RPMI8226 (cell line): ENCODE data around the gene CD274.
"Not testable (repeated sequence)": the region's sequence is repeated elsewhere in the genome, so short reads cannot be mapped to it uniquely, and the experiment has no call there.

ENCODE experiments used
- DNase-seq: peaks from one replicate; pipeline ENCODE4 v3.0.0-alpha.2; 2015

Gene CD274

DNA sequence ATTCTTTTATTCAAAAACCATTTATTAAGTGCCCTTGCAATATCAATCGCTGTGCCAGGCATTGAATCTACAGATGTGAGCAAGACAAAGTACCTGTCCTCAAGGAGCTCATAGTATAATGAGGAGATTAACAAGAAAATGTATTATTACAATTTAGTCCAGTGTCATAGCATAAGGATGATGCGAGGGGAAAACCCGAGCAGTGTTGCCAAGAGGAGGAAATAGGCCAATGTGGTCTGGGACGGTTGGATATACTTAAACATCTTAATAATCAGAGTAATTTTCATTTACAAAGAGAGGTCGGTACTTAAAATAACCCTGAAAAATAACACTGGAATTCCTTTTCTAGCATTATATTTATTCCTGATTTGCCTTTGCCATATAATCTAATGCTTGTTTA lies 18.5 kb downstream of the CD274 start:
- no peak for DNase-seq

- no peak for DNase-seq
Observed at GRCh38 chr9:5470122-5470521, 19.8 kb downstream of the CD274 start.

DNA sequence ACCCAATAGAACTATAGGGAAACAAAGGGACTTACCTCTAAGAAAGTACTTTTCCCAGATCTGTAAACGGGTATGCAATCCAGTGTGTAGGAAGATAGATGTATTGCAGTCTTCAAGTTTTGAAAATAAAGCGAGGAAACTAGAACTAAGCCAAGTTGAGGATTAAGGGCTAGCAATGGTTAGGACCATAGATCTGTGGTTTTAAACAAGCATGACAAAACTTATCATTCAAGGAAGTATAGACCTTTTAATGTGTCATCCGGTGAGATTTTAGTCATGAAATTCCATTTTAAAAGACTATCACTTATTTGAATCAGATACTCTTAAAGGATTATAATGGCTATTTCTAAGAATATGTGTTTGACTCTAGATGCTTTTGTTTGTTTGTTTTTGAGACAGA lies 20.5 kb downstream of the CD274 start:
- DNase-seq = no peak

DNA sequence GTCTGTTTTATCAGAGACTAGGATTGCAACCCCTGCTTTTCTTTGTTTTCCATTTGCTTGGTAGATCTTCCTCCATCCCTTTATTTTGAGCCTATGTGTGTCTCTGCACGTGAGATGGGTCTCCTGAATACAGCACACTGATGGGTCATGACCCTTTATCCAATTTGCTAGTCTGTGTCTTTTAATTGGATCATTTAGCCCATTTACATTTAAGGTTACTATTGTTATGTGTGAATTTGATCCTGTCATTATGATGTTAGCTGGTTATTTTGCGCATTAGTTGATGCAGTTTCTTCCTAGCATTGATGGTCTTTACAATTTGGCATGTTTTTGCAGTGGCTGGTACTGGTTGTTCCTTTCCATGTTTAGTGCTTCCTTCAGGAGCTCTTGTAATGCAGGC lies 25.3 kb downstream of the CD274 start:
- not testable (repeated sequence) for DNase-seq

DNA sequence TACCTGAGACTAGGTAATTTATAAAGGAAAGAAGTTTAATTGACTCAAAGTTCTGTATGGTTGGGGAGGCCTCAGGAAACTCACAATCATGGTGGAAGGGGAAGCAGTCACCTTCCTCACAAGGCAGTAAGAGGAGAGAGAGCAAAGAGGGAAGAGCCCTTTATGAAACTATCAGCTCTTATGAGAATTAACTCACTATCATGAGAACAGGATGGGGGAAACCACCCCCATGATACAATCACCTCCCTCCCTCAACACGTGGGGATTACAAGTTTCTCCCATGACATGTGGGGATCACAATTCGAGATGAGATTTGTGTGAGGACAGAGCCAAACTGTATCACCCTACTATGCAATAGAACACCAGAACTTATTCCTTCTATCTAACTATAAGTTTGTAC lies 27.9 kb downstream of the CD274 start:
- no peak for DNase-seq

DNA sequence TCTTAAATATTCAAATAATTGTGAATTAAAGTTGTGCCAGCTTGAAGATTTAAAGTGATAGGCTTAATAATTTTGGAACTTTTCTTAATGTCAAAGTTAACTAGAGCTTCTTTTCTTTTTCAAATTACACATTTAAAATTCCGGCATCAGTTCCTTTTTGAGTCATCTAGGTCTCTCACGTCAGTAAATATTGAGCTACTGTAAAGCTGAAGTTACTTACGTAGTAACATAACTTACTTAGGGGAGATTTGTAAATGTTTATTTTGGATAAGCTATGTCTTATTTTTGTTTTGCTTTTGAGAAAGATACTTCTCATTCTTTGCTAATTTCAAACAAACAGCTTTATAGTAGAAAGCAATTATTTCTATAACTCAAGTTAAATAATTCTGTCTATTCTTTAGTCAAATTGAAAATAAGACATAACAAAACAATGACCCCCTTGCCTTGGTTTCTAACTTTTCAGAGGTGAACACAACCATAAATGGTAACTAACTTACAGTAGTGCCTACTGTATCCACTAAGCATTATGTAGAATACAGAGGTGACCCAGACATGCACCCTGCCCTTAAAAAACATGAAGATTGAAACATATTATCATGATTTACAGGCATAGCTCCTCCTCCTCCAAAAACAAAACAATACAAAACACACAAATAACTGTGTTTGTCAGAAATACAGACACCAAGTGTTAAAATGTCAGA lies 29.8 kb downstream of the CD274 start:
- DNase-seq = no peak

- no peak for DNase-seq
Observed at GRCh38 chr9:5480919-5481318, 30.6 kb downstream of the CD274 start.

DNA sequence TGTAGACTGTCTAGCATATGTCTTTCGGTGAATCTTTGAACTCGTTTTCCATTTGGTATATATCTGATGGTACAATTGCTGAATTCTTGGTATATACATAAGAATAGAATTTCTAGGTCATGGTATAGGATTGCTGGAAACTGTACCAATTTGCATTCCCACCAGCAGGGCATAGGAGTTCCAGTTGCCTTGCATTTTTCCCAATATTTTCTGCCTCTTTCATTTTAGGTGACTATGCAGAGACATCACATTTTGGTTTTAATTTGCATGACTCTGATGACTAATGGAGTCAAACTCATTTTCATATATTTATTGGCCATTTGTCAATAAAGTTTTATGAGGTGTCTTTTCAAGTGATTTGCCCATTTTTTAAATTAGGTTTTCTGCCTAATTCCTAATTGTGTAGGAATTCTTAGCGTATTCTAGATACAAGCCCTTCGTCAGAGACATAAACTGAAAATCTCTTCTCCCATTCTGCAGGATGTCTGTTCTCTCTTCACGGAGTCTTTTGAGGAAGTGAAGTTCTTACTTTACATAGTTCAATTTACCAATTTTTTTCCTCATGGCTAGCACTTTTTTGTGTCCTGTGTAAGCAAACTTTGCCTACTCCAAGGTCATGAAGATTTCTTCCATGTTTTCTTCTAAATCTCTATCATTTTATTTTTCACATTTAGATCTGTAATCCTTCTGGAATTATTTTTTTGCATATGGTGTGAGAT lies 31.1 kb downstream of the CD274 start:
- DNase-seq = no peak

DNA sequence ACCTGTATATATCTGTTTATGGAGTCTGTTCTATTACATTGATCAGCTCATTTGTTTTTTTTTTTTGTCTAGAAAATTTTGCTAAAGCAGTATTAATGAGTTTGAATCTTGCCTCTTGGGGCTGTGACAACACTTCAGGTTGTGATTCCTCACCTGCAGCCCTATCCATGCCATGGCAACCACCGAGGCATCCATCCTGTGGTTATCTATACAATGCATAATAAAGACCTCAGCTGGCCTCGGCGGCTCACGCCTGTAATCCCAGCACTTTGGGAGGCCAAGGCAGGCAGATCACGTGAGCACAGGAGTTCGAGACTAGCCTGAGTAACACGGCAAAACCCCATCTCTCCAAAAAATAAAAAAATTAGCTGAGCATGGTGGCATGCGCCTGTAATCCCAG lies 31.9 kb downstream of the CD274 start:
- DNase-seq = no peak

DNA sequence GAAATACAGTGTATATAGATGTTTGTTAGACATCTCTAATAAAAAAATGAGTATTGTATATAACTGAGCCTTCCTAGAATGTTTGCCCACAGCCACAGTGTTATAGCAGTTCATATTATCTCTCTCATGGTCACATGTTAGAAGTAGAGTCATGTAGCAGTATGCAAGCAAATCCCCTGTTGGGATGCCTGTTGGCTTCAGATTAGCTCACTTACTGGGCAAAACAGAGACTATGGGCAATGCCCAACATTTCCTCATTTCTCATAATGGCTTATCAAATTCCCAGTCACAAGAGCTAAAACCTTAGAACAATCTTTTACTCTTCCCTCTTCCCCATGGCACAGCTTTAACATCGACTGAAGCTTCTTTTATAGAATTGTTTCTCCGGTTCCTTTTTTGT lies 33.0 kb downstream of the CD274 start:
- no peak for DNase-seq

DNA sequence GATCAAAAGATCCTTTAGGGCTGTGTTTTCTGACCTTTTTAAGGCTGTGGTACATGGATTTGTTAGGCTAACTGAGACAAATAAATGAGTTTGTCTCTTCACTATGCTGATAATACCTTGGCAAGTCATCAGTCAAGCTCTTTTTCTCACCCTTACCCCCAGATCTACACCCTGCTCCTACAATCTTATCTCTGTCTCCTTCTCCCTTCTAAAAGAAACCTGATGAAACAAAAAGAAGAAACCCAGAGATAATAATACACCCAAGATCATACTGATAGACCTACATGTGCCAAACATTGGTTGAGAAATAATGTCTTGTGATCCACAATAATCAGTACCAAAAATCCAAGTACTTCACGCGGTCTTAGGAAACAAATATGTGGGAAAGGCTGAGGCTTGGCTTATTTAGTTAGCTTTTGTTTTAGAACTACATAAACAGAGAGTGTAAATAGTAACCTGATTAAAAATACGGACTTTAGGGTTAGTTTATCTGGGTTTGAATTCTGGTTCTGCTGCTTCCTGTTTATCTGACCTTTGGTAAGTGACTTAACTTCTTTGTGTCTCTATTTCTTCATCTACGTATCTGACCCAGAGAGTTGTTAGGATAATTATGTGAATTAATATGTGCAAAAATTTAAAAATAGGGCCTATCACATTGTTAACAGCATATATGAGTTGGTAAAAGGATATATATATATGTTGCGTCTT lies 35.2 kb downstream of the CD274 start:
- no peak for DNase-seq

- DNase-seq = no peak
Observed at GRCh38 chr9:5486988-5487387, 36.6 kb downstream of the CD274 start.

DNA sequence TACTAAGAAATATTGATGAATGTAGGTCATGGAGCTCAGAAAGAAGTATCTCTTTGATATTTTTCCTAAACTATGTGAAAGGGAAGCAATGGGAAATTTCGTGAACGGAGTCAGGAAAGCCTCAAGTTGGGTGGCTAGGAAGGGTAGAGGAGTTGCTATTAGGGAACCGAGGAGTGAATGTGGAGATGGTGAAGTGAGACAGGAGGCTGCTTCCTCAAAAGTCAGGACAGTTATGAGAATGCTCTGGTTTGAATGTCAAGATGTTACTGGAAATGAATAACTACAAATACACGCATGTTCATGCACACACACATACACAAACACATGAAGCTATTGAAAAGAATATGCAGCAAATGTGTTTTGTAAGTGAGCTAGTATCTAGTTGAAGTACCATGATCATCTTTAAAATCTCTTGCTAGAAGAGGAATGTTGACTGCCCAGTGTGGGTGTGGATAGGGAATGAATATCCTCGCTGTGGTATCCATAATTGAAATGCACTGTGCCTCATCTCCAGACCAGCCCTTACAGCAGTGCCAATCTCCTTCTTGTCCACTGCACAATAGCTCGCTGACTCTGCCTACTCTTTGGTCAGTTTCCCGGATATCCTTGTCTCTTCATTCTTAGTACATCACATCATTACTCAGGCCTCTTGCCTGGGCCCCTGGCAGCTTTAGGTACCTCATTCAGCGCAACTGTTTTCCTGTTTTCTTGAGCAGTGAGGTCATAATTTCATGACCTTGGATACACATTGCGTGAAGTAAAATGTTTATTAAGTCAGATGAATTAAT lies 38.1 kb downstream of the CD274 start:
- DNase-seq = no peak

DNA sequence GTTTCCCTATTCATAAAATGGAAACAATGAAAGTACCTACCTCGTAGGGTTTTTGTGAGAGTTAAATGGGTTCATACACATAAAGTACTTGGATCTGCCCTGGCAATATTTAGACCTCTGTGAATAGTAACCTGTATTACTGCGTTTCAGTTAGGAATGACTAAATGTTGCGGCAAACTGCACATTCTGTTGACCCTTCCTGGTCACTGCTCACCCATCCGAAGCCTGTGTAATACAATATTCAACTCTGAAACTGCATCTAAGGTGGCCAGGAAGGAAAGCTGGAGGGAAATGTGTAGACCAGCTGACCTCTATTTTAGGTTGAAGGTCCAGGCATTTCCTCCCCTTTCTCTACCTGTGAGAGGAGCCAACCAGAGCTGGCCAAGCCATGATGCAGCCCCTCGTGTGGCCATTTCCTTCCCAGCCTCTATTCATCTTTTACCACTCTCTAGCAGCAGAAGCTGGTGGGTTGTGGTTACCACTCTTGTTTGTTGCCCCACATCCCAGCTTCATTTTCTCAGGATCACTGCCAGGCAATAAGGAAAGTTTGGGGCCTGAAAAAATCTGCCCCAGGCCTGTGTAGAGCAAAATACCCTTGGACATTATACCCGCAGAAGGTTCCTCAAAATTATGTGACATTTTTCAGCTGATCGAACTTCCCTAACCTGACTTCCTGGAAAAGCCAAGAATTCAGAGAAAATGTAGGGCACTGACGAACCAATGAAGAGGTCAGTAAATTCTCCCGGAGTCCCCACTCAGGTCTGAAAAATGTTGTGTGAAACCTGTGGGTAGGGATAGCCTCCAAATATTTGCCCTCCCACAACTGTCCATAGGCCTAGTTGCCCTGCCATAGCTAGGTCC lies 39.5 kb downstream of the CD274 start:
- DNase-seq = no peak

DNA sequence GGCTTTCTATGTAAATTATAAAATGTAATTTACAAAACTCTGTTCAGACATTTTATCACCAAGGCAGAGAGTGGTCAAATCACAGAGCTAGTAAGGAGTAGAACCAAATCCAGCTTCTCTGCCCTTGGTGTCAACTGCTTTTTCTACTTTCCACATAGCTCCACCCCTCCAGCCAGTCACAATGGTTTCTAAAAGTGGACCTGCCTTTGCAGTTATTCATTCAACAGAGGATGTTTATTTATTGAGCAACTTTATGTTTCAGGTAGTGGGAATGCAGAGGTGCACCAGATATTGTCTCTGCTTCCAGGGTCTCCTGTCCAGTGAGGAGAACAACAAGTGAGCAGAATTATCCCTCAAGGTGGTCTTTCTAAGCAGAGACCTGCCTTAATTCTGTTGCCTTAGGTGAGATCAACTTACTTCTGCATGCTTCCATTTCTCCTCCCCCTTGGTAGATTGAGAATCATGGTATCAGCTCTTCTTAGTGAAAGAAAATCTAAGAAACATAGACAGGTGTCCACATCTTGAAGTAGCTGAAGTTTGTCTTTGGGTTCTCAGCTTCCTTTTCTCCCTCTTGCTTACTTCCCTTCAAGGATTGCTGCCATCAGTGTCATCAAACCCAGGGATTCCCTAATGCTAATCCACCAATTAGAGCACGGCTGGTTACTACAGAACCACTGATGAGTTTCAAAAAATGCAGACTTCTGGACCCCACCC lies 42.8 kb downstream of the CD274 start:
- peak; percentile 43 for DNase-seq

DNA sequence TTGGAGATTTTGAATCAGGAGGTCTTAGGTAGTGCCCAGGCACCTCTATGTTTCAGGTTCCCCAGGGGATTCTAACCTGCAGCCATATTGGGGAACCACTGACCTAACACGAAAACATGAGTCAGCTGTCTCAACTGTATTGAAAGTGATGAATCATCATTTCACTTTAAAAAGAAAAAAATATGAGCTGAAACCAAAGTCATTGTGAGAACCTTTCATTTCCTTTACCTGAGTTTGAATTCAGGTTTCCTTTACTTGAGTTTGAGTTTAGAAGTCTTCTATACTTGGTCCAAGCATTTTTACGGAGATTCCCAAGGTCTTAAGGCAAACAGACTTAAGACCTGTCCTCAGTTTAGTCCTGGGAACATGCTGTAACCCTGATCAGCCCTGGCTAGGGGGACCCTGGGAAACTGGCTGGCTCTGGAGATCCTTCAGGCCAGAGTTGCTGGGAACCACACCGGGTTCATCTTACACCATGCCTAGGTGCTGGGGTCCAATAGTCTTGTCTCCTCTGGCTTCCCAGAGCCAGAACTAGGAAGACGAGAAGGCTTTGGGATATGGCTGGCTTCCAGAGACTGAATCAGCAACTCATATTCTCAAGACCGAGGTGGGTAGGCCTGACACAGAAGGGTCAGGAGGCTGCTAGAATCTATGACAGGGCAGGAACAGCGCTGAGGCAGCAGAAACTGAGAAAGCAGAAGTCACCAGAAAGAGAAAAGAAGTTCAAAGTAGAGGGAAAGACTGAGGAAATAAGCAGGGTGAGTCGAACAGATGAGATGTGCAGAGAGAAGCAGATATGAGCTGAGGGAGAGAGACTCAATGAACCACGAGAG lies 43.6 kb downstream of the CD274 start:
- DNase-seq = peak; percentile 90

DNA sequence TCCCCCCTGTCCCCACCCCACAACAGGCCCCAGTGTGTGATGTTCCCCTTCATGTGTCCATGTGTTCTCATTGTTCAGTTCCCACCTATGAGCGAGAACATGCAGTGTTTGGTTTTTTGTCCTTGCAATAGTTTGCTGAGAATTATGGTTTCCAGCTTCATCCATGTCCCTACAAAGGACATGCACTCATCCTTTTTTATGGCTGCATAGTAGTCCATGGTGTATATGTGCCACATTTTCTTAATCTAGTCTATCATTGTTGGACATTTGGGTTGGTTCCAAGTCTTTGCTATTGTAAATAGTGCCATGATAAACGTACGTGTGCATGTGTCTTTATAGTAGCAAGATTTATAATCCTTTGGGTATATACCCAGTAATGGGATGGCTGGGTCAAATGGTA lies 44.4 kb downstream of the CD274 start:
- DNase-seq = not testable (repeated sequence)

GRCh38 chr9:5499157-5499556 lies 48.8 kb downstream of the CD274 start:
- DNase-seq = no peak

DNA sequence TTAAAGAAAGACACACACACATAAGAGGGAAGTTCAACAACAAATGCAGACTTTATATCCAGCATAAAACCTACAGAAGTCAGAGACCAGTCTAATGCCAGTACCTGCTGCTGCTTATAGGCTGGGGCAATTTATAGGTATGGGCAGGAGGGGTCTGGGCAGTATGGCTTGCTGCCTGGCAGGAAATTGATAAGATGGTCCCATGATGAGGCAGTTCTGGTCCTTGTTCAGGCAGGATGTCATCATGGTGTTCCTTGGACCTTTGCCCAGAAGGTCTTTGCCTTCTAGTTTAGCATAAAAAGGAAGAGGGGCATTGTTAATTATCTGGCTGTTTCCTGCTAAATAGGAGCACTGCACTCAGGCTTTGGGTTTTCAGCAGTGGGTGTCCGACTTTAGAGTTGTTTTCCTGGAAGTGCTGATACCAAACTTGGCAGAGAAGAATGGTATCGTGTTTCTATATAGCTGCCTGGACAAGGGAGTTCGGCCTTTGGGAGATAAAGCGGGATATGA lies 49.6 kb downstream of the CD274 start:
- peak; percentile 34 for DNase-seq

- no peak for DNase-seq
Observed at GRCh38 chr9:5500441-5501235, 50.3 kb downstream of the CD274 start.
